ENCODE results near the gene ABCC8. TPM values are rescaled to one million over a fixed set of nuclear protein-coding genes. Genes with fewer than 3 reads are reported as not detected.

The ABCC8 gene
- total RNA-seq, 1 donor from 2014 or later, result not detected

- Mint-ChIP-seq H3K4me3 (ENCODE audit: unreplicated experiment) (peak overlapping the region; percentile 90), H3K27ac (ENCODE audit: unreplicated experiment) (peak overlapping the region; percentile 85), H3K9me3 (ENCODE audit: low read depth) (peaks cover 5% of the 10 kb centered on the region), H3K36me3 (ENCODE audit: low read depth) (peaks cover 12% of the 10 kb centered on the region), H3K27me3 (ENCODE audit: low read depth) (no peaks in the 10 kb centered on the region), H3K4me1 (ENCODE audit: low read depth) (peaks cover 29% of the 10 kb centered on the region)
- DNase-seq (ENCODE audit: low spot score), result no peak
- TF ChIP-seq CTCF (IDR thresholded peaks at IDR 0.05), result peak; percentile 86
Measured at GRCh38 chr11:17354601-17354991, 122.0 kb downstream of the ABCC8 start.

- no peak for DNase-seq (ENCODE audit: low spot score)
- peak overlapping the region; percentile 90 for H3K4me3 Mint-ChIP-seq (ENCODE audit: unreplicated experiment)
- peaks cover 9% of the 10 kb centered on the region for H3K36me3 Mint-ChIP-seq (ENCODE audit: low read depth)
- no peak for TF ChIP-seq CTCF (IDR thresholded peaks at IDR 0.05)
- peaks cover 29% of the 10 kb centered on the region for H3K4me1 Mint-ChIP-seq (ENCODE audit: low read depth)
- peaks cover under 1% of the 10 kb centered on the region for H3K9me3 Mint-ChIP-seq (ENCODE audit: low read depth)
- peak overlapping the region; percentile 96 for H3K27ac Mint-ChIP-seq (ENCODE audit: unreplicated experiment)
- H3K27me3 Mint-ChIP-seq (ENCODE audit: low read depth), result no peaks in the 10 kb centered on the region
Measured at GRCh38 chr11:17353821-17354600, 122.6 kb downstream of the ABCC8 start.

GRCh38 chr11:17352950-17353820 lies 123.5 kb downstream of the ABCC8 start:
- Mint-ChIP-seq H3K27me3 (ENCODE audit: low read depth) (no peaks in the 10 kb centered on the region), H3K27ac (ENCODE audit: unreplicated experiment) (peak overlapping the region; percentile 96), H3K9me3 (ENCODE audit: low read depth) (no peaks in the 10 kb centered on the region), H3K36me3 (ENCODE audit: low read depth) (peaks cover 5% of the 10 kb centered on the region), H3K4me3 (ENCODE audit: unreplicated experiment) (peak overlapping the region; percentile 90), H3K4me1 (ENCODE audit: low read depth) (peaks cover 29% of the 10 kb centered on the region)
- DNase-seq (ENCODE audit: low spot score), result peak; percentile 88
- TF ChIP-seq CTCF (IDR thresholded peaks at IDR 0.05), result no peak

- Mint-ChIP-seq H3K27me3 (ENCODE audit: low read depth) (no peaks in the 10 kb centered on the region), H3K36me3 (ENCODE audit: low read depth) (peaks cover 1% of the 10 kb centered on the region), H3K9me3 (ENCODE audit: low read depth) (no peaks in the 10 kb centered on the region), H3K27ac (ENCODE audit: unreplicated experiment) (peak within 1 kb of the TSS; percentile 96), H3K4me3 (ENCODE audit: unreplicated experiment) (peak within 1 kb of the TSS; percentile 90), H3K4me1 (ENCODE audit: low read depth) (peaks cover 29% of the 10 kb centered on the region)
- TF ChIP-seq CTCF (IDR thresholded peaks at IDR 0.05), result peak; percentile 37
- DNase-seq (ENCODE audit: low spot score), result no peak
Measured at GRCh38 chr11:17351510-17352176, 125.0 kb downstream of the ABCC8 start, which contains the start of gene NCR3LG1. NCR3LG1 (plus strand) TSS chr11:17351800; CDS start chr11:17351970, 170 bp downstream.

- Mint-ChIP-seq H3K4me3 (ENCODE audit: unreplicated experiment) (peak overlapping the region; percentile 90), H3K27me3 (ENCODE audit: low read depth) (no peaks in the 10 kb centered on the region), H3K9me3 (ENCODE audit: low read depth) (no peaks in the 10 kb centered on the region), H3K27ac (ENCODE audit: unreplicated experiment) (peak overlapping the region; percentile 96), H3K4me1 (ENCODE audit: low read depth) (peaks cover 29% of the 10 kb centered on the region), H3K36me3 (ENCODE audit: low read depth) (peaks cover 1% of the 10 kb centered on the region)
- peak; percentile 65 for TF ChIP-seq CTCF (IDR thresholded peaks at IDR 0.05)
- no peak for DNase-seq (ENCODE audit: low spot score)
Measured at GRCh38 chr11:17351172-17351509, 125.5 kb downstream of the ABCC8 start.
